GM19240 (cell line): ENCODE measurements around the gene CLDN22.

ENCODE experiments used
- DNase-seq: peaks from one replicate; pipeline ENCODE4 v3.0.0; 2011; ENCODE audit warnings: low spot score; ENCODE audit not compliant: insufficient read length

Gene CLDN22

GRCh38 chr4:183323295-183323694 lies 3.2 kb upstream of the CLDN22 start:
- DNase-seq = no peak

GRCh38 chr4:183322326-183322725 lies 2.2 kb upstream of the CLDN22 start, which contains the start of gene CLDN24:
Gene CLDN24 (minus strand): TSS chr4:183322426. CDS start chr4:183322426, 0 bp downstream.
- DNase-seq = no peak

- no peak for DNase-seq
Observed at GRCh38 chr4:183321516-183321915, 1.4 kb upstream of the CLDN22 start.

- DNase-seq = no peak
Observed at GRCh38 chr4:183321079-183321478, 1.0 kb upstream of the CLDN22 start.

GRCh38 chr4:183318656-183319055 lies 1.4 kb downstream of the CLDN22 start:
- no peak for DNase-seq

GRCh38 chr4:183314806-183315205 lies 5.3 kb downstream of the CLDN22 start:
- DNase-seq = no peak

GRCh38 chr4:183314336-183314735 lies 5.7 kb downstream of the CLDN22 start:
- DNase-seq = no peak

GRCh38 chr4:183312841-183313240 lies 7.2 kb downstream of the CLDN22 start:
- DNase-seq = no peak

- DNase-seq = no peak
Observed at GRCh38 chr4:183306811-183307210, 13.3 kb downstream of the CLDN22 start.

- DNase-seq = no peak
Observed at GRCh38 chr4:183304538-183304937, 15.5 kb downstream of the CLDN22 start.

GRCh38 chr4:183304067-183304466 lies 16.0 kb downstream of the CLDN22 start:
- DNase-seq = no peak

- no peak for DNase-seq
Observed at GRCh38 chr4:183303301-183303700, 16.8 kb downstream of the CLDN22 start.

GRCh38 chr4:183300655-183301054 lies 19.4 kb downstream of the CLDN22 start:
- no peak for DNase-seq

GRCh38 chr4:183300070-183300469 lies 20.0 kb downstream of the CLDN22 start:
- no peak for DNase-seq

- DNase-seq = no peak
Observed at GRCh38 chr4:183299464-183299863, 20.6 kb downstream of the CLDN22 start.

- no peak for DNase-seq
Observed at GRCh38 chr4:183297675-183298074, 22.4 kb downstream of the CLDN22 start.

- no peak for DNase-seq
Observed at GRCh38 chr4:183295711-183296110, 24.4 kb downstream of the CLDN22 start.

- no peak for DNase-seq
Observed at GRCh38 chr4:183291070-183291469, 29.0 kb downstream of the CLDN22 start.

- DNase-seq = no peak
Observed at GRCh38 chr4:183289688-183290087, 30.4 kb downstream of the CLDN22 start.

- no peak for DNase-seq
Observed at GRCh38 chr4:183288955-183289354, 31.1 kb downstream of the CLDN22 start.

- DNase-seq = no peak
Observed at GRCh38 chr4:183287677-183288076, 32.4 kb downstream of the CLDN22 start.

- DNase-seq = no peak
Observed at GRCh38 chr4:183287309-183287659, 32.8 kb downstream of the CLDN22 start.

- DNase-seq = no peak
Observed at GRCh38 chr4:183286590-183287308, 33.3 kb downstream of the CLDN22 start.

GRCh38 chr4:183285886-183286285 lies 34.2 kb downstream of the CLDN22 start:
- no peak for DNase-seq
